GM23338 (cell line): ENCODE measurements around the gene CHN2.

Experiments
- CTCF ChIP-seq, 2 experiments: fragments of 200-600 bp in 1 of 2; sonication (generic) in 1 of 2; conservative IDR thresholded peaks; 2 replicates each; pipeline versions ENCODE4 v1.5.1 to v1.6.1; 2016 to 2017; ENCODE audit warnings: antibody characterized with exemption in 2 of 2, low read depth in 2 of 2, mild to moderate bottlenecking in 2 of 2, moderate library complexity in 1 of 2
- JUNB ChIP-seq: IDR thresholded peaks from one replicate; pipeline ENCODE4 v1.6.1; 2016; ENCODE audit warnings: antibody characterized with exemption; ENCODE audit not compliant: unreplicated experiment
- REST ChIP-seq: IDR thresholded peaks from one replicate; pipeline ENCODE4 v1.6.1; 2018; ENCODE audit warnings: antibody characterized with exemption; ENCODE audit not compliant: unreplicated experiment

DNA sequence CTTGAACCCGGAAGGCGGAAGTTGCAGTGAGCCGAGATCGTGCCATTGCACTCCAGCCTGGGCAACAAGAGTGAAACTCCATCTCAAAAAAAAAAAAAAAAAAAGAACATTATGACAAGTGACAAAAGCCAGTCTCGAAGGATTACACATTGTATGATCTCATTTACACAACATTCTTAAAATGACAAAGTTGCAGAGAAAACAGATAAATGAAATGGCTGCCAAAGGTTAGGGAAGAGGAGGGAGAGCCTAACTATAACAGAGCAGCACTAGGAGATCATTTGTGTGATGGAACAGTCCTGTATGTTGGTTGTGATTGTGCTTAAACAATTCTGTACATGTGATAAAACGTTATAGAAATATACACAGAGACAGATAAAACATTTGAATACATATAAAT lies 32.0 kb upstream of the CHN2 start:
- TF ChIP-seq CTCF (conservative IDR thresholded peaks at IDR 0.05; ENCODE audit: low read depth in 2 of 2) (no peak), REST (no peak), JUNB (no peak)
